ENCODE measurements around the gene RHBDF2.

- TF ChIP-seq ZNF274 (IDR thresholded peaks at IDR 0.05; ENCODE audit: low read depth, low read length) (no peak), YY1 (IDR thresholded peaks at IDR 0.05; ENCODE audit: insufficient read depth, insufficient read length) (no peak)
Observed at GRCh38 chr17:76458580-76459490, 42.4 kb downstream of the RHBDF2 start.
